Peyer's patch (tissue), 4 donors: ENCODE data around the gene LMLN.

Source experiments
- POLR2A ChIP-seq, 2 donors: fragments of 450-650 bp; IDR thresholded peaks; one replicate each; pipeline ENCODE4 v1.5.1; 2017; ENCODE audit warnings: antibody characterized with exemption in 2 of 2, mild to moderate bottlenecking in 2 of 2, moderate library complexity in 2 of 2
- TF ChIP-seq, protein P1 (sequence below), 6 experiments: fragments of 450-650 bp in 4 of 6; fragments of 200-600 bp in 2 of 6; sonication (generic) in 1 of 6; IDR thresholded peaks; one replicate each; pipeline ENCODE4 v1.5.1; 2017 to 2019; ENCODE audit warnings: antibody characterized with exemption in 6 of 6, mild to moderate bottlenecking in 3 of 6, moderate library complexity in 1 of 6

GRCh38 chr3:198088421-198088955, 128.5 kb downstream of the LMLN start:
- no peak for TF ChIP-seq POLR2A (IDR thresholded peaks at IDR 0.05)
- TF ChIP-seq, protein P1, sequence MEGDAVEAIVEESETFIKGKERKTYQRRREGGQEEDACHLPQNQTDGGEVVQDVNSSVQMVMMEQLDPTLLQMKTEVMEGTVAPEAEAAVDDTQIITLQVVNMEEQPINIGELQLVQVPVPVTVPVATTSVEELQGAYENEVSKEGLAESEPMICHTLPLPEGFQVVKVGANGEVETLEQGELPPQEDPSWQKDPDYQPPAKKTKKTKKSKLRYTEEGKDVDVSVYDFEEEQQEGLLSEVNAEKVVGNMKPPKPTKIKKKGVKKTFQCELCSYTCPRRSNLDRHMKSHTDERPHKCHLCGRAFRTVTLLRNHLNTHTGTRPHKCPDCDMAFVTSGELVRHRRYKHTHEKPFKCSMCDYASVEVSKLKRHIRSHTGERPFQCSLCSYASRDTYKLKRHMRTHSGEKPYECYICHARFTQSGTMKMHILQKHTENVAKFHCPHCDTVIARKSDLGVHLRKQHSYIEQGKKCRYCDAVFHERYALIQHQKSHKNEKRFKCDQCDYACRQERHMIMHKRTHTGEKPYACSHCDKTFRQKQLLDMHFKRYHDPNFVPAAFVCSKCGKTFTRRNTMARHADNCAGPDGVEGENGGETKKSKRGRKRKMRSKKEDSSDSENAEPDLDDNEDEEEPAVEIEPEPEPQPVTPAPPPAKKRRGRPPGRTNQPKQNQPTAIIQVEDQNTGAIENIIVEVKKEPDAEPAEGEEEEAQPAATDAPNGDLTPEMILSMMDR (IDR thresholded peaks at IDR 0.05): no peak
